Prostate gland (tissue), 2 donors: Measurements from ENCODE around the gene AVPI1.

Source experiments
- CTCF ChIP-seq, 4 experiments: fragments of 200-600 bp in 2 of 4; fragments of 450-650 bp in 2 of 4; sonication (generic) in 2 of 4; IDR thresholded peaks; 1 replicate in 3 of 4; 2 replicates in 1 of 4; pipeline ENCODE4 v1.5.1; 2016 to 2019; ENCODE audit warnings: antibody characterized with exemption in 4 of 4, mild to moderate bottlenecking in 2 of 4, moderate library complexity in 2 of 4
- POLR2A ChIP-seq: fragments of 450-650 bp; IDR thresholded peaks from one replicate; pipeline ENCODE4 v1.6.1; 2016; ENCODE audit warnings: antibody characterized with exemption, mild to moderate bottlenecking

GRCh38 chr10:97704341-97704740 is 17.3 kb upstream of the AVPI1 start:
- TF ChIP-seq POLR2A (no peak), CTCF (IDR thresholded peaks at IDR 0.05) (no peak)
